Cardiac septum (tissue), 1 donor: ENCODE data around the gene HOXC13. TPM values are rescaled to one million over a fixed set of nuclear protein-coding genes. Genes with fewer than 3 reads are reported as not detected.

Experiments used
- DNase-seq: peaks from one replicate; pipeline ENCODE4 v3.0.0-alpha.2; 2020; ENCODE audit warnings: low spot score
- intact Hi-C: fragments of 100-400 bp; cut with DNase I; formaldehyde crosslinking; loops from one replicate; pipeline ENCODE4 v1.14.0; 2022
- total RNA-seq: library from RNA; stranded (reverse); fragmentation: NEBNext Ultra II Directional; extraction: Animal tissue kit (Norgen Biotek cat#: 25700); gene quantifications from one replicate; pipeline ENCODE4 v1.2.1, GENCODE V29; 2021
- donor health status: DM: no; HTN: no; CAD: no.

The HOXC13 gene
- total RNA-seq, 1 donor from 2014 or later: not detected

DNA sequence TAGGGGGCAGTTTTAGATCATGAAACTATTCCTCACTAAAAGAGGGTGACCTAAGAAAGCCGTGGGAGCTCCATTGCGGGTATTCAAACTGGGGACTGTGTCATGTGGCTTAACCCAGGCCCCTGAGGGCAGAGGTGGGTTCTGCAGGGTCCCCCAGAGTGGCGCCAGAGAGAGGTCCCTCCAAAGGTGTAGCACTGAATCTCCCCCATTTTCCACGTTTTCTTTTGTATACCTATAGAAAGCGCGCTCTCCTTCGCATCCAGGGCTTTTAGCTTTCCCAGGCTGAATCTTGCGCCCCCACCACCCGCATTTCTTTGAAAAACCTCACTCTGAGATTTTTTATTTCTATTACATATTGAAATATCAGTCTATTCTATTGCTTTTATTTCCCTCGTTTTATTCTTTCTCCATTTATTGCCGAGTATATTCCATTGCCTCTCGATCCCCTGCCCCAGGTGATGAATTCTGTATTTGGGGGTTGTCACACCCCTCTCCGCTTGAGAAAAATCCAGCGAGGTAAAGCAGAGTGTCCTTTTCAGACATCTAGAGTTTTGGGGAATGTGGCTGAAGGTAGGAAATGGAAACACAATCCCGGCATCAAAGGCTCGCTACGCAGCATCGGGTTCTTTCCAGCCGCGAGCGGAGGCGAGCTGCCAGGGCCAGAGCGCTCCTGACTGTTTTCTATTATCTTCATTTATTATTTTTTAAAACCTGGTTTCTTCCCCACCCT is 870 bp upstream of the HOXC13 start:
- no peak for DNase-seq
- intact Hi-C loops: no loop called here

DNA sequence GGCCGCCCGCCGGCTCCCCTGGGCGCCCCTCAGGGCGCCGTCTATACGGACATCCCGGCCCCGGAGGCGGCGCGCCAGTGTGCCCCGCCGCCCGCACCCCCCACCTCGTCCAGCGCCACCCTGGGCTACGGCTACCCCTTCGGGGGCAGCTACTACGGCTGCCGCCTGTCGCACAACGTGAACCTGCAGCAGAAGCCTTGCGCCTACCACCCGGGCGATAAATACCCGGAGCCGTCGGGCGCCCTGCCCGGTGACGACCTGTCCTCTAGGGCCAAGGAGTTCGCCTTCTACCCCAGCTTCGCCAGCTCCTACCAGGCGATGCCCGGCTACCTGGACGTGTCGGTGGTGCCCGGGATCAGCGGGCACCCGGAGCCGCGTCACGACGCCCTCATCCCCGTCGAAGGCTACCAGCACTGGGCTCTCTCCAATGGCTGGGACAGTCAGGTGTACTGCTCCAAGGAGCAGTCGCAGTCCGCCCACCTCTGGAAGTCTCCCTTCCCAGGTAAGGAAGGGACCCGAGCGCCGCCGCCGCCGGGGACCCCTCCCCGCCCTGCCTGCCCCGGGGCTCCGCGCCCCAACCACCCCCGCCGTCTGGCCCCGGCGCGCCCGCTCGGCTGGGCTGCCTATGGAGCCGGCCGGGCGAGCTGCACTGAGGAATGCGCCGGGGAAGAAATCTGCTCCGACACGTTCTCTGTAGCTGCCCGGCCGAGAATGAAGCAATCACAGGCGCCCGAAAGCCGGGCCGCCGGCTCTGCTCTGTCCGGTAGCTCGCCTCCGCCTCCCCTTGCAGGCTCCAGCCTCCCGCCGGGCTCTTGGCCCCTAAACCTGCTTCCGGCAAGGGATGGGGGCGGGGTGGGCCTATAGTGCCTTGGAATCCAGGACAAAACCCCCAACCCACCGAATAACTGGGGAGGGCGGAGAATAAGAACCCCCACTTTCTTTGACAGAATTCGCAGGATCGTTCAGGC is 794 bp downstream of the HOXC13 start:
- intact Hi-C loops: no loop called here
- DNase-seq: no peak

DNA sequence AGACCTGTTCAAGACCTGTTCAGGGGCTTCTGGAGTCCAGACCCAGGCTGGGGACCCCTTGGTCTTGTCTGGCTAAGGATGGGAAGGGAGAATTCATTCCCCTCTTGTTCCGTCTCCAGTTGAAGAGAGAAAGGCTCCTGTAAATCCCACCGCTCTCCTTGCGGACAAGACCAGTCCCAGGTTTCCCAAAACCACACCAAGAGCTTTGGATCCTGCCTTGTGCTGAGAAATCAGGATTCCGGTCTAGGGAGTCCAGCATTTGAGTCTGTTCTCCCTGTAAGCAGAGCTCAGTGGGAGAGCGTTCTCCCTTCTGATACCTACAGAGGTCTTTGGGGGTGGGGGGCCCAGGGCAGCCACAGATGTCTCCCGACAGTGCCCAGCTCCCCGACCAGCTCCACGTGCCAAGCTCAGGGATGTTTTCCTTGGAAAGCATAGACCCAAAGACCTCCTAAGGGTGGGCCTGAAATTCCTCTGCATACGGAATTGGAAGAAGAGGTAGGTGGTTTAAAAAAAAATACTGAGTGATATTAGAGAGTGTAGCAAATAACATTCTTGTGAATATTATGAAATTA is 1.9 kb downstream of the HOXC13 start:
- intact Hi-C loops: no loop called here

DNA sequence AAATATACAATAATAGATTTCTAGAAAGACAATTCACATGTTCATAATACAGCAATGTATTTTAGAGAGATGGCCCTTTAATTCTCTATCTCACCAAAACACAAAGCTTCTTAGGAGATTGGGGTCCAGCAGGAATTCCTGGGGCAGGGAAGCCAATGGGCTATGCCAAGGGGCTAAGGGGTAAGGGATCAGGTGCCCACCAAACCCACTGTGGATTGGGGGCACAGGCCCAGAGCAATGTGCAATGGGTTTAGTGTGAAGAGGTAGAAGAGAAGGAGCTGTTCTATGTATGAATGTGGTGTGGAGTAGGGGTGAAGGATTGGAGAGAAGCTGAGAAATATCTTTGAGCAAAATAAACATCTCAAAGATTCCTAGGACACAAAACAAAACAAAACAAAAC is 2.6 kb downstream of the HOXC13 start:
- intact Hi-C loops: no loop called here
- DNase-seq: no peak

More for the DNA sequence above, 1.9 kb downstream of the HOXC13 start:
- no peak for DNase-seq

DNA sequence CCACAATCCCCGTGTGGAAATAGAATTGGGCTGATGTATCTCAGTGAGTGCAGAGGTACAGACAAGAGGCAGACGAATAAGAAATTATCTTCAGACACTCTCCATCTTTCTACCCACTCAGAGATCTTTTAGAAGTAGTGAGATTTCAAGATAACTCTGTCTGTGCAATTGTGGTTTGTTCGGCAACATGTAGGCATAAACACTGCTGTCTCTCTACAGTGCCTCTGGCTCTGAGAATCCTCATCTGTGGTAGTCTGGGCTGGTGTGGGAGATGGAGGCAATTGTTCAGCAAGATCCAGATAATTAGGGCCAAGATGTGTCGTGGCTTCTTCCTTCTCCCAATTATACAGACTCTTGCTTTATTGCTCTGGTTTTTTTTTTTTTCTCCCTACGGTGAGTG is 3.1 kb downstream of the HOXC13 start:
- no peak for DNase-seq
- intact Hi-C loops: no loop called here

DNA sequence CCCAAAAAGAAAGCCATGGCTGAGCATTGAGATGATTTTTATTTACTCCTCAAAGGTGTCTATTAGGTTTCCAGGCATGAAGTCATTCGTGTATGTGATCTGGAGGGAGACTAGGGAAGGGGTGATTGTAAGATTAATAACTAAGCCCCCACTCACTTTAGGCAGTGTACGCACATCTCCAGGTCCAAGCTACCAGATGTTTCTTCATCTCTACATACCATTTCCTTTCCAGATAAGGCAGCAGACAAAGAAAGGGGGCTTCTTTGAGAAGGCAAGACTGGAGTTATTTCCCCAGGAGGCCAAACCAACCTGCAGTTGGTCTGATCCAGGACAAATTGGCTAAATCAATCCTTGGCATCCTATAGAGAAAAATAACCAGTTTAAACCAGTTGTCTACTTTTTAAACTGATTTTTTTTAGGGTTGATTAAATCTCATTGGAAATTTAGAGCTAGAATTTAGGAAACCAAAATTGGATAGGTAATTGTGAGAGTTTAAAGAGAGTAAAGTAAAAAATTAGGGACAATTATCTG is 3.9 kb downstream of the HOXC13 start:
- intact Hi-C loops: no loop called here
- no peak for DNase-seq

DNA sequence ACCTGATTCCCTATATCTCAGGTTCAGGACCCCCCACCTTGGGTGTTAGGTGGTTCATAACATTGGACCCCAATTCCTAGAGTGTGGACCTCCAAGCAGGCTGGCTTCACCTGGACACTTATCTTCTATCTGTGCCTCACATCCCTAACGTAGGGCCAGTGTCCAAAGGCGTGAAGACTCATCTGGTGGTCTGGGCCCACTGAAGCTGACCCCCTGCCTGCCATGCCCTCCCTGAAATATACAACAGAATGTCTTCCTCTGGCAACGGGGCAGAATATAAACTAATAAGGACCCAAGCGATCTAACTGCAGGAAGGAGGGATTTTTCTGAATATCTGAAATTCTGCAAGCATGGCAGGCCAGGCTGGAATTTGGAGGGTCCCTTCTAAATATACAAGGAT is 5.6 kb downstream of the HOXC13 start:
- intact Hi-C loops: no loop called here
- no peak for DNase-seq

DNA sequence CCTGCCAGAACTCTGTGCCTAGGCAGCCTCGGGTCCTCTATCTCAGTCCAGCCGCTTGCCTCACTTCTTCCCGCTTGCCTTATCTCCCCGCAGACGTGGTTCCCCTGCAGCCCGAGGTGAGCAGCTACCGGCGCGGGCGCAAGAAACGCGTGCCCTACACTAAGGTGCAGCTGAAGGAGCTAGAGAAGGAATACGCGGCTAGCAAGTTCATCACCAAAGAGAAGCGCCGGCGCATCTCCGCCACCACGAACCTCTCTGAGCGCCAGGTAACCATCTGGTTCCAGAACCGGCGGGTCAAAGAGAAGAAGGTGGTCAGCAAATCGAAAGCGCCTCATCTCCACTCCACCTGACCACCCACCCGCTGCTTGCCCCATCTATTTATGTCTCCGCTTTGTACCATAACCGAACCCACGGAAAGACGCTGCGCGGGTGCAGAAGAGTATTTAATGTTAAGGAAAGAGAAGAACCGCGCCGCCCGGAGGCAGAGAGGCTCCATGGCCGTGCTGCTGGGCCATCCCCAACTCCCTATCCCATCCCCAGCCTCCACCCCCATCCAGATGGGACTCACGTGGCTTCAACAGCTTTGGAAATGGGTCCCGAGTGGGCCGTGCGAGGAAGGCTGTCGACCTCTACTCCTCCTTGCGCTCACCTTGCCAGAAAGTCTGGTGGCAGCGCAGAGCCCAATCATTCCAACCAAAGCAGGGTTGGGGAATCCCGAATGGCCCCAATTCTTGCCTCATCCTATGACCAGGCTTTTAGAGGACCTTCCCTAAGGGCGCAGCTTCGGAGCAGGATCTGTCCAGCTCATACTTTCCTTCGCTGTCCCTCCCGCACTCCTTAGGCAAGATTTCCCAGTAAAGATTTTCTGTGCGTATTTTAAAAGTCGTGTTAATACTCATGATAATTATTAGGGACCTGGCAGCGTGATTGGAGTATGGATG is 6.5 kb downstream of the HOXC13 start:
- intact Hi-C loops: no loop called here
- no peak for DNase-seq

DNA sequence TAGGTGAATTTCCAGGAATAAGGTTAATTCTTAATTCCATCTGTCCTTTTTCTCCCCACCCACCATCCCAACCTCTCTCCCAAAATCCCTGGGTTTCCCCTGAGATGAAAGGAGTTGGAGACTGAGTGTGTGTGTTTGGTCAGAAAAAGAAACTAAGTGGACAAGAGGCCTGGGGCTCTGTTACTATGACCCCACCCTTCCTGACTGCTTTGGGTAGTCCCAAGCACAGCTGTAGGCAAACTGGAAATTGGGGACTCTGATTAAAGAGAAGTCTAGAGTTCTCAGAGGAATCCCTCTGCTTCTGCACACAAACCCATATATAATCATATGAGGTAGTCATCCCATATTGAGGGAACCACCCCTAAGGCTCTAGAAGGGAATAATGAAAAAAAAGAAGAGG is 9.1 kb downstream of the HOXC13 start:
- DNase-seq: no peak
- intact Hi-C loops: no loop called here

DNA sequence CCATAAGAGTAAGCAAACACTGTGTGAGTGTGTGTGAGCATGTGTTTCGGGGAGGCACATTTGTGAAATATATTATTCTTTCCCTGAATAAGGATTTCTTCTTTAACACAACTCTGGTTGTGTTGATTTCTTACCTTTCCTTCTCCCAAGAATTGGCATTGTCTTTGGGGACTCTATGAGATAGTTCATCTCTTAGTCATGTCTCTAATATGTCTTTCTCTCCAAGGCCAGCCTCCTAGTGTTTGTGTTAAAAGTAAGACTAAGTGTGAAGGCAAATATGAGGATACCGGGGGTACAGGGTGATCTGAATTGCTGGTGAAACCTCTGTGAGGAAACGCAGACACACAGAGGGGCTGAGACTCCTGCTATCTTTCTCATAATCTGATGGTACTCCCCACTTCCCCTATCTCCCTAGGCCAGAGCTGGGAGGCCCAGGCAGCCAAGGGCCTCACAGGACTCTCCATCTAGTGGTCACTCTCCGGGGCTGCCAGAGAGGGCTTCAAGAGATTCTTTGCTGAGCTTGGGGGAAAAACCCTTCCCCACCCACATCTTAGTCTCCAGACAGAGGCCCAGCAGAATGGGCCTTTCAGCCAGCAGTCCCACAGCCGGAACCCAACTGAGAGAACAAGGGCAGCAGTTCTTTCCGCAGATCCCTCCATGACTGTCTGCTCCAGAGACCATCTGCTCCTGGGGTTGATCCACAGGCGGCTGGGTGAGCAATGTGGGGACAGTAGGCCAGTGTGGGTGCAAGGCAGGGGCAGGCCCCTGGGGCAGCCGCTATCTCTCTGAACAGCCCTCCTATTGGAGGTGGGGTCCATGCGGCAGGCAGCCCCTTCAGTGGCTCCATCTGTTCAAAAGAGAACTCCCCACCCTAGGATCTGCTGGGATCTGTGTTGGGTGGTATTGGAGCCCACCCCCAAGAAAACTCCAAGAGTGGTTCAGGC is 10.3 kb downstream of the HOXC13 start:
- intact Hi-C loops: no loop called here
- DNase-seq: no peak

DNA sequence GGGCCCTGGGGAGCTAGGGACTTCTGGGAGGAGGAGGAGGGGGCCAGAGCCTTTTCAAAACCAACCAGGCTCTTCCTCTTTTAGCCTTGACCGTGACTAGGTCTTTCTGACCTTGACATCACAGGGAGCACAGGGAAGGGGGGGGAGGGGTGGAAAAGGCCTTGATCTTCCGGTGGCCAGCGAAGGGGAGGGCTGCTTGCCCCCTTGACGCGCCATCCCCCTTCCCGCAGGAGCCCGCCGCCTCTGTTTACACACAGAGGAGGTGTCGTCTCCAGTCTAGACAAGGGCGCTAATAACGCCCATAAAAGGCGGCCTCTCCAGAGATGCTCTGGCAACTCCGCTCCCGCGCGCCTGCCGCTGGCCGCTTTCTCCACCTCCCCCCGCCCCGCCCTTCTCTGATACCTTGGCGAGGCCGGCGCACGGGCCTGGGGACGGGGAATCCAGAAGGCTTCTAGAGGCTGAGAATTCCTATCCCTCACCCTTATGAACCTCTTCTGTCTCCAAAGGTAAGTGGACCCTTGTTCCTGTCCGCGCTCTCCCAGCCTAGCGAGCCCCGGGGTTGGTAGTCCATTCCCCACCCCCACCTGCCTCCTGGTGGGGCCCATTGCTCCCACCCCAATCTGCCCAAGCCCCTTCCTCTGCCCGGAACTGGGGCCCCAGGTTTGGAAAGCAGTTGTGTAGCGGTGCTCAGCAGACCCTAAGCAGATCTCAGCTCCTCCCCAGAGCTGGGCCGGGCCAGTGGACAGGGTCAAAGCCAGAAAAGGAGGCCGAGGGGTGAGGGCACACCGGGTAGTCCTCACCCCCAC is 11.2 kb downstream of the HOXC13 start:
- DNase-seq: no peak
- intact Hi-C loops: no loop called here

DNA sequence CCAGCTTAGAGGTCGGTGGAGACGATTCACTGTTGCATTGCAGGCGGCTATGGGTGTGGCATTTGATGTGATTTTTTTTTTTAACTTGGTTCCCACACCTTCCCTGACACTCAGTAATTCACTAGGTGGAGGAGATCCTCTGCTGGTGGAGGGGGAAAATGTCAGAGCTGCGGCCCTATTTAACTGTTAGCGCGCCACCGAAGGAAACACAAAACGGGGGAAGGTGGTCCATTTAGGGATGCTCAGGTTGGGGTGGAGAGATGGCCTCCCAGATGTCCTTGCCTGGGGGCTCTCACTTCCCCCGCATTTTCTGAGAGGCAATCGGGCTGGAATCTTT is 11.8 kb downstream of the HOXC13 start:
- DNase-seq: no peak
- intact Hi-C loops: no loop called here

DNA sequence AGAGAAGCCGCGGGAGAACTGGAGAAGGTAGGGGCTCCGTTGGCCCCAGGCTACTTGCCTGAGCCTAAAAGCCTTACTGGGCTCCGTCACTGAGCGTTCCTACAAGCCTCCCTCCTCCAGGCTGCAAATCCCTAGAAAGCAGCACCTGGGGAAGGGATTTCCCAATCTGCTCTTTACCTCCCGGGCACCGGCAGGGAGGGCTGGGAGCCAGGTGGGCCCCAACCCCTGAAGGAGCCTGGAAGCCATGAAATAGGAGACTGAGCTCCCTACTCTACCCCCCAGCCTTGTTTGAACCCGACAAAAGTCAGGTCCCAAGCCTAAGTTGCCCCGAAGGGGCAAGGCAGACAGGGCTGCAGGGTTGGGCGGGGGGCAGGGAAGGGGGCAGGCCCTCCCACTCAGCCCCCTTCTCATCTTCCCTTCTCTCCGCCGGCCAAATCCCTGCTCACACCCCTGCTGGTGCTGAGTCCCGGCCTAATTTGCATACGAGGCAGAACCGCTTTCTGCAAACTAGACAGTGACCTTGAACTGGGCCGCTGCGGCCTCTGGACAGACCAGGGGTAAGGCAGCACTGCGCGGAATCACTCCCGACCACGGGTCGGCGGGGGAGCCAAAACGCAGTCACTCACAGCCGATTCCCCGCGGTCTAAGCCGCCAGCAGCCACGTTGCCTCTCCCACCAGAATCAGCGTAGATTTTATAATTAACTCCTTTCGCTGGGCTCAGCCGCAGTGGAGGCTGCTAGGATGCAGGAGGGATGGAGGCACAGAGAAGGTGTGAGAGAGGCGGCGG is 12.4 kb downstream of the HOXC13 start:
- intact Hi-C loops: no loop called here
- no peak for DNase-seq

DNA sequence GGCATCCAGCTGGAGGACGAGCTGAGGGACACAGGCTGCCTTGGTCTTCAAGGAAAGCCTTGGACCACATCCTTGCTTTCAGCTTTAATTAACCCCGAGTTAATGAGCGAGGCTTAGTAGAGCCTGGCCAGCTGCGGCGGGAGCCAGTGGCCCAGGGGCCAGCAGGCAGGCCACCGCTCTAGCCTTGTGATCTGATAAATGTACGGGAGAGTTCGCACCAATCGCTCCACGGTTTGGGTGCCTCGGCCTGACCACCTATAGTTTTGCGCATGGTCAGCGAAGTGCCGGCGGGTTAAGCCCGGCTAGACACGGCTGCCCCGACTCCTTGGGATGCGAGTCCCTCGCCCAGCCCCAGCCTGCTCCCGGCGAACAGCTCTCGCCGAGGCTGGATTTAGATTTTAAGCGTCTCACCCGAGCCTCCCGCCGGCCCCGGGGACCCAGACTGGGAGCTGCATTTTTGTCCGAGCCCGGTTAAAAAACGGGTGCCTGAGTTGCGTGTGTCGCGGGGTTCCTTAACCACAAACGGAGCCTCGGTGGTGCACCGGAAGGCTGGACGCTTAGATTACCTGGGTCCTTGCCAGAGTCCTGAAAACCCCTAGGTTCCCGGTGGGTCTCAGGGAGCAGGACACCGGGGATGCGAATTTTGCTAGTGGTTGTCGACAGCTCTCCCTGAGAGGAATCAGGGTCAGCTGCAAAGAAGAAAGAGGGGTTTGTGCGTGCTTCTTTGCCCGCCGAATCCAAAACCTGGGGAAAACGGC is 13.1 kb downstream of the HOXC13 start:
- DNase-seq: no peak
- intact Hi-C loops: no loop called here

DNA sequence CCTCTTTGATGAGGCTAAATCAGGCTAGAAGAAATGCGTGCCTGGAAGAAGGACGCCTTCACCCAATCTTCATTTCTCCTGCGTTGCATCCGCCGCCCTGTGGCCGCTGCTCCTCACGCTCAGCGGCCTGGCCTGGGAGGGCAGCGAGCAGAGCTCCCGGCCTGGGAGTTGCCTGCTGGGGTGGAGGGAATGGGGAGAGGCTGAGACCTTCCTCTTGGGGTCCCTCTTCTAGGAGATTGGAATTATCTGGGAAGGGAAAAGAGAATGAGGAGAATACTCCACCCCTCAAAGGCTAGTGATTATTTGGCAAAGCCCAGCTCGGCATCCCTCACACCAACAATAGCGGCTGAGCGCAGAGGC is 13.7 kb downstream of the HOXC13 start:
- intact Hi-C loops: no loop called here
- no peak for DNase-seq
